H9 (cell line): ENCODE results near the gene RNF26. TPM values are rescaled to one million over a fixed set of nuclear protein-coding genes. Genes with fewer than 3 reads are reported as not detected.

Source experiments
- DNase-seq: peaks from one replicate; pipeline ENCODE4 v3.0.0-alpha.2; 2017
- H2AFZ ChIP-seq: one replicate; pipeline ENCODE4 v1.6.1; 2013; ENCODE audit warnings: mild to moderate bottlenecking, low read length, control low read depth, moderate library complexity
- H2AK5ac ChIP-seq: 2 replicates; pipeline ENCODE4 v1.6.1; 2013; ENCODE audit warnings: low read length, control low read depth, mixed read lengths; ENCODE audit not compliant: insufficient read length
- H2BK120ac ChIP-seq: one replicate; pipeline ENCODE4 v1.6.1; 2013; ENCODE audit warnings: low read depth, mild to moderate bottlenecking, low read length, control low read depth, inconsistent platforms; ENCODE audit not compliant: poor library complexity, severe bottlenecking
- H2BK12ac ChIP-seq: 2 replicates; pipeline ENCODE4 v1.6.1; 2013; ENCODE audit warnings: low read length, control low read depth, mixed read lengths, low read depth; ENCODE audit not compliant: insufficient read length
- H2BK15ac ChIP-seq: 2 replicates; pipeline ENCODE4 v1.6.1; 2013; ENCODE audit warnings: low read depth, low read length, control low read depth
- H2BK20ac ChIP-seq: one replicate; pipeline ENCODE4 v1.6.1; 2013; ENCODE audit warnings: low read depth, mild to moderate bottlenecking, low read length, control low read depth, inconsistent platforms; ENCODE audit not compliant: poor library complexity, severe bottlenecking
- H2BK5ac ChIP-seq: 2 replicates; pipeline ENCODE4 v1.6.1; 2013; ENCODE audit warnings: low read length, control low read depth, mixed read lengths; ENCODE audit not compliant: insufficient read length
- H3K14ac ChIP-seq: 2 replicates; pipeline ENCODE4 v1.6.1; 2013; ENCODE audit warnings: low read length, control low read depth; ENCODE audit not compliant: insufficient read depth
- H3K18ac ChIP-seq: 2 replicates; pipeline ENCODE4 v1.6.1; 2013; ENCODE audit warnings: low read depth, mild to moderate bottlenecking, mixed read lengths, low read length, control low read depth; ENCODE audit not compliant: insufficient read length
- H3K23ac ChIP-seq: 2 replicates; pipeline ENCODE4 v1.6.1; 2013; ENCODE audit warnings: low read length, control low read depth, mixed read lengths, low read depth; ENCODE audit not compliant: insufficient read length
- H3K23me2 ChIP-seq: 2 replicates; pipeline ENCODE4 v1.6.1; 2013; ENCODE audit warnings: low read depth, mild to moderate bottlenecking, mixed read lengths, low read length, control low read depth; ENCODE audit not compliant: insufficient read length, poor library complexity, severe bottlenecking
- H3K27ac ChIP-seq: 2 replicates; pipeline ENCODE4 v1.5.1; 2013; ENCODE audit warnings: low read length, control low read depth, mixed read lengths, low read depth; ENCODE audit not compliant: insufficient read length
- H3K27me3 ChIP-seq: 2 replicates; pipeline ENCODE4 v1.6.1; 2013; ENCODE audit warnings: low read length, control low read depth, inconsistent platforms; ENCODE audit not compliant: insufficient read depth
- H3K4ac ChIP-seq: 2 replicates; pipeline ENCODE4 v1.6.1; 2013; ENCODE audit warnings: low read depth, mild to moderate bottlenecking, control low read depth, inconsistent platforms, low read length, moderate library complexity
- H3K4me1 ChIP-seq: 2 replicates; pipeline ENCODE4 v1.6.1; 2013; ENCODE audit warnings: low read length, control low read depth, inconsistent platforms; ENCODE audit not compliant: insufficient read depth
- H3K4me2 ChIP-seq: 2 replicates; pipeline ENCODE4 v1.6.1; 2013; ENCODE audit warnings: low read length, control low read depth, mixed read lengths; ENCODE audit not compliant: insufficient read length, insufficient read depth
- H3K56ac ChIP-seq: 2 replicates; pipeline ENCODE4 v1.6.1; 2013; ENCODE audit warnings: low read depth, mild to moderate bottlenecking, mixed read lengths, low read length, control low read depth; ENCODE audit not compliant: insufficient read length
- H3K79me1 ChIP-seq: 2 replicates; pipeline ENCODE4 v1.6.1; 2013; ENCODE audit warnings: low read depth, mild to moderate bottlenecking, moderate library complexity, low read length, control low read depth, inconsistent platforms; ENCODE audit not compliant: insufficient read depth, poor library complexity, severe bottlenecking
- H3K79me2 ChIP-seq: 2 replicates; pipeline ENCODE4 v1.6.1; 2013; ENCODE audit warnings: low read length, control low read depth, inconsistent platforms; ENCODE audit not compliant: insufficient read depth
- H3K9ac ChIP-seq: 2 replicates; pipeline ENCODE4 v1.6.1; 2013; ENCODE audit warnings: low read length, control low read depth, mixed read lengths; ENCODE audit not compliant: insufficient read length; ENCODE audit errors: extremely low read depth
- H3K9me3 ChIP-seq: one replicate; pipeline ENCODE4 v1.6.1; 2013; ENCODE audit warnings: low read depth, low read length, inconsistent platforms; ENCODE audit not compliant: control insufficient read depth
- H3T11ph ChIP-seq: one replicate; pipeline ENCODE4 v1.6.1; 2013; ENCODE audit warnings: mild to moderate bottlenecking, low read length, control low read depth, inconsistent platforms
- H4K20me1 ChIP-seq: one replicate; pipeline ENCODE4 v1.6.1; 2013; ENCODE audit not compliant: control insufficient read depth, insufficient read length, insufficient read depth
- H4K5ac ChIP-seq: 2 replicates; pipeline ENCODE4 v1.6.1; 2013; ENCODE audit warnings: low read depth, mild to moderate bottlenecking, mixed read lengths, low read length, control low read depth; ENCODE audit not compliant: insufficient read length
- H4K8ac ChIP-seq: replicated peaks from 2 replicates; pipeline ENCODE4 v1.6.1; 2013; ENCODE audit warnings: low read length, control low read depth, mixed read lengths, low read depth; ENCODE audit not compliant: insufficient read length
- H4K91ac ChIP-seq: 2 replicates; pipeline ENCODE4 v1.6.1; 2013; ENCODE audit warnings: low read depth, mild to moderate bottlenecking, moderate library complexity, mixed read lengths, low read length, control low read depth; ENCODE audit not compliant: insufficient read length
- H3K27ac Mint-ChIP-seq, 3 experiments: 2 replicates in 2 of 3; 3 replicates in 1 of 3; pipeline ENCODE4 v1.8.0; 2020 to 2021; ENCODE audit warnings: mixed read lengths in 3 of 3, mild to moderate bottlenecking in 1 of 3, moderate library complexity in 1 of 3
- H3K27me3 Mint-ChIP-seq: 2 replicates; pipeline ENCODE4 v1.8.0; 2021; ENCODE audit warnings: low read depth, mild to moderate bottlenecking, moderate library complexity, mixed read lengths
- H3K36me3 Mint-ChIP-seq, 3 experiments: 2 replicates in 2 of 3; 3 replicates in 1 of 3; pipeline ENCODE4 v1.8.0; 2020 to 2021; ENCODE audit warnings: low read depth in 3 of 3, mixed read lengths in 3 of 3; ENCODE audit not compliant: insufficient read depth in 1 of 3
- H3K4me1 Mint-ChIP-seq, 2 experiments: 2 replicates each; pipeline ENCODE4 v1.8.0; 2020; ENCODE audit warnings: mixed read lengths in 2 of 2
- H3K4me3 Mint-ChIP-seq, 2 experiments: 2 replicates in 1 of 2; 3 replicates in 1 of 2; pipeline ENCODE4 v1.8.0; 2020 to 2021; ENCODE audit warnings: mild to moderate bottlenecking in 2 of 2, mixed read lengths in 2 of 2, moderate library complexity in 1 of 2
- H3K9me3 Mint-ChIP-seq, 2 experiments: 2 replicates in 1 of 2; 3 replicates in 1 of 2; pipeline ENCODE4 v1.8.0; 2020; ENCODE audit warnings: mild to moderate bottlenecking in 2 of 2, mixed read lengths in 2 of 2, moderate library complexity in 1 of 2
- WGBS: extraction: QIAGEN DNeasy Blood & Tissue Kit; methylation state at CpG from one replicate; pipeline ENCODE4 v1.1.7; 2013; ENCODE audit warnings: missing lambda C conversion rate, low lambda C conversion rate, mixed read lengths; ENCODE audit not compliant: insufficient read length; ENCODE audit errors: extremely low coverage; 5-methylcytosine and 5-hydroxymethylcytosine counted together
- total RNA-seq: library from RNA; stranded (reverse); gene quantifications from 2 replicates; pipeline ENCODE4 v1.2.1, GENCODE V29; 2021
- TF ChIP-seq, protein P1 (sequence below): fragments of 200-600 bp; sonication (generic); conservative IDR thresholded peaks from 3 replicates; pipeline ENCODE4 v1.8.0; 2021; ENCODE audit warnings: antibody characterized with exemption, mild to moderate bottlenecking

The RNF26 gene
- total RNA-seq, 1 experiment from 2014 or later: 57.6 TPM

DNA sequence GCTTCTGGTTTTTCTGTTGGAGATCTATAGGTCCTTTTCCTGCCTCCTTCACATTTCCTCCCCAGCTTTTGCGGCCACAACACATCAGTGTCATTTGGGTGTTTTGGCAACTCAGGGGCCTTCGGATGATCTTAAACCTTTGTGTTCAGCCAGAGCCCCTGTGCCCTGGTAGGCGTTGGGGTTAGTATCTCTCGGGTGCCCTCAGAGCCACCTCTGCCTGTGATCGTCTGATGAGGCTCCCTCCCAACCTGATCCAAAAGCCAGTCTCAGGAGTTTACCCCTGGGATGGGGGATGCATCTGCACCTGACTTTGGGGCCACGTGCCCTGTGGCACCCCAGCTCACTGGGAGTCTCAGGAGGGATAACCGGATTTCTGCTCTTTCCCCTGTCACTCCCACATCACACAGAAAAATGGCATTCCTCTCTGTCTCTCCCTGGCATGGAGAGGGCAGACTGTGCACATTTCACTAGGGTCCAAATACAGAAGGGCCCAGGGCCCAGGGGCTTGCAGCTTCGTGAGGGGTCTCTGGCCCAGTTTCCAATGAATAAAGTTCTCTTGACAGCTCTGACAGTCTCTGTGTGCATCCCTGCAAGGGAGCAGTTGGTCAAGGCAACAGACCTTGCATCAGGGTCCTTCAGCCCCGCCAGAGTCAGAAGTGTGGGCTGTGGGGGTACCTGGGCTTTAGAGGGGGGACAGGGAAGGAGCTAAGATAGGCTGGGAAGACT is 2.6 kb downstream of the RNF26 start:
- H3K23me2 ChIP-seq: peaks cover 28% of the 10 kb centered on the region
- no peak overlapping the region for H3K23ac ChIP-seq
- H2BK5ac ChIP-seq: no peak overlapping the region
- H3K14ac ChIP-seq: no peak overlapping the region
- Mint-ChIP-seq H3K27me3 (peaks cover 30% of the 10 kb centered on the region), H3K4me3 (peak overlapping the region; percentile 99), H3K36me3 (peaks cover 13 to 18% (median 15%) of the 10 kb centered on the region in 3 experiments), H3K27ac (peak overlapping the region in 2 of 3 experiments; percentile 85 to 93; a peak in 3 of 7 replicates), H3K4me1 (peaks cover 55 to 81% of the 10 kb centered on the region in 2 experiments), H3K9me3 (no peaks in the 10 kb centered on the region; a peak in 1 of 5 replicates)
- H3K4ac ChIP-seq: no peak overlapping the region
- H2BK120ac ChIP-seq: no peak overlapping the region
- H3K79me2 ChIP-seq: peaks cover 13% of the 10 kb centered on the region; the same call in 1 of the 2 replicates
- no peak overlapping the region for H3T11ph ChIP-seq
- H3K9me3 ChIP-seq: no peaks in the 10 kb centered on the region
- no peaks in the 10 kb centered on the region for H4K20me1 ChIP-seq
- H4K91ac ChIP-seq: no peak overlapping the region
- H2BK12ac ChIP-seq: no peak overlapping the region
- H2BK15ac ChIP-seq: no peak overlapping the region
- no peak overlapping the region for H3K9ac ChIP-seq
- TF ChIP-seq, protein P1, sequence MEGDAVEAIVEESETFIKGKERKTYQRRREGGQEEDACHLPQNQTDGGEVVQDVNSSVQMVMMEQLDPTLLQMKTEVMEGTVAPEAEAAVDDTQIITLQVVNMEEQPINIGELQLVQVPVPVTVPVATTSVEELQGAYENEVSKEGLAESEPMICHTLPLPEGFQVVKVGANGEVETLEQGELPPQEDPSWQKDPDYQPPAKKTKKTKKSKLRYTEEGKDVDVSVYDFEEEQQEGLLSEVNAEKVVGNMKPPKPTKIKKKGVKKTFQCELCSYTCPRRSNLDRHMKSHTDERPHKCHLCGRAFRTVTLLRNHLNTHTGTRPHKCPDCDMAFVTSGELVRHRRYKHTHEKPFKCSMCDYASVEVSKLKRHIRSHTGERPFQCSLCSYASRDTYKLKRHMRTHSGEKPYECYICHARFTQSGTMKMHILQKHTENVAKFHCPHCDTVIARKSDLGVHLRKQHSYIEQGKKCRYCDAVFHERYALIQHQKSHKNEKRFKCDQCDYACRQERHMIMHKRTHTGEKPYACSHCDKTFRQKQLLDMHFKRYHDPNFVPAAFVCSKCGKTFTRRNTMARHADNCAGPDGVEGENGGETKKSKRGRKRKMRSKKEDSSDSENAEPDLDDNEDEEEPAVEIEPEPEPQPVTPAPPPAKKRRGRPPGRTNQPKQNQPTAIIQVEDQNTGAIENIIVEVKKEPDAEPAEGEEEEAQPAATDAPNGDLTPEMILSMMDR: no peak
- H2AFZ ChIP-seq: no peak overlapping the region
- H4K5ac ChIP-seq: no peak overlapping the region
- no peaks in the 10 kb centered on the region; the same call in 1 of the 2 replicates for H3K4me1 ChIP-seq
- WGBS: no CpG with 5 or more reads among the region's 9 CpGs
- no peak overlapping the region for H3K27ac ChIP-seq
- peaks cover 16% of the 10 kb centered on the region for H3K27me3 ChIP-seq
- no peak overlapping the region for H3K56ac ChIP-seq
- no peak overlapping the region for H2AK5ac ChIP-seq
- H3K79me1 ChIP-seq: peaks cover 9% of the 10 kb centered on the region
- no peak overlapping the region for H4K8ac ChIP-seq
- no peak overlapping the region for H3K18ac ChIP-seq
- peak overlapping the region; percentile 56 for H3K4me2 ChIP-seq
- H2BK20ac ChIP-seq: no peak overlapping the region
- no peak for DNase-seq
